ENCODE results near the gene ING3.
"Not testable (repeated sequence)": the region's sequence is repeated elsewhere in the genome, so short reads cannot be mapped to it uniquely, and the experiment has no call there.

Gene ING3

DNA sequence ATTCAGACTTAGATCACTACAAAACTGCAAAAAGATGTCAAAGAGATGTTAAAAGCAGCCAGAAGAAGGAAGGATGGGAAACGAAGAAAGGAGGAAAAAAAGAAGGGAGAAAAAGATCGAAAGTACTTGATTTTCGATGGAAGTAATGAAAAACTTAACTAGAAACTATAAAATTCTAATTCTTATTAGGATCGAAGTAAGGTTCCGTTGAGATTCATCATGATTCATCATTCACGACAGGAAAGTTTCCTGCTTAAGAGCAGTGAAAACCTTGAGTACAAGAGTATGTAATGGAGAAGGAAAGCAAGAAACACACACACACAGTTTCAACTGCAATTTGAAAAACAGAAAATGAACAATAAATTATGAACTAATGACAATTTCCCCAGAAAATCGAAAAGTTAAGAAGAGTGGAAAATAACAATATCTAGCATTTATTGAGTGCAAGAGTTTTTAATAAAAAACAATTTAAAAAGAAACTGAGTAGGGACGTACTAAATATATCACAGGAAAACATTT is 1.1 kb upstream of the ING3 start:
- DNase-seq = no peak
- intact Hi-C loops (cut with DNase I) = no loop called here

DNA sequence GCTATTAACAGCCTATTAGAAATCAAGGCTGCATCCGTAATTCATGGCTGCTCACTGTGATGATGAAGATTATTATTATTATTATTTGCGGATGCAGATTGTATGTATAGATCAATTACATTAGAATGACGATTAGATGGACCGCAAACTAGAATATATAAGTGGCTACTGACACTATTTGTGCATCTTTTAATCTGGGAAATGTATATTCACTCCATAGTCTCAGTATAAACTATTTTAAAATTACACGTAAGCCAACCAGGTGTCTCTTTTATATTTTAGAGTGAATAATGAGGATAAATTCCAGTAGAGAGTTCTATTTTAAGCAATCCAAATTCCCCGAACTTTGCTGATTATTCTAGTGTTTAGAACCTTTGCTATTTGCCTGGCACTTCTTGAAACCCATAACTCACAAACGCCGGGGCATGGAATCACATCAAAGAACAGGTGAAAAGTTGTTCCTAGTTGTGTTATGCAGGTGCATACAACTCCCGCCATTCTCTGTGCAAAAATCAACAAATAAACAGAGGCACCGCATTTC is 509 bp upstream of the ING3 start:
- intact Hi-C loops (cut with DNase I) = loop anchor here (5.0 kb wide), 1 partner anchor 93 kb away; the partner anchor contains the start of gene TSPAN12
- no peak for DNase-seq

DNA sequence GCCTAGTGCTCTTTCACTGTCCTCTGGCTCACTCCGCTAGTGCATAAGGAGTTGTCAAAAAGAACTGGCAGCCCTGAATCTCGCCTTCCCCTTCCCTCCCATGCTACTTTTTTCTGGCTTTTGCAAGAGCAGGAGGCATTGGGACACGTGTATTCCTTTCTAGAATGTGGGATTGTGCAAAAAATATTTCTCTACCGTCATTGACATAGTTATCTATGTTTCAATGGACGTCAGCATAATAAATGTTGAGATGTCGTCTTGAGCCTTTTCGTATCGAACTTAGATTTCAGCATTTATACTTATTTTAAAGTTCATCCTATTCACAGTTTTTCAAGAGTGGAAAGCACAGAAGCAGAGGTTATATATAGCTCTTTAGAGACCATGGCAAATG is 727 bp downstream of the ING3 start:
- intact Hi-C loops (cut with DNase I) = loop anchor here (5.0 kb wide), 1 partner anchor 94 kb away; the partner anchor contains the start of gene TSPAN12
- DNase-seq = no peak

DNA sequence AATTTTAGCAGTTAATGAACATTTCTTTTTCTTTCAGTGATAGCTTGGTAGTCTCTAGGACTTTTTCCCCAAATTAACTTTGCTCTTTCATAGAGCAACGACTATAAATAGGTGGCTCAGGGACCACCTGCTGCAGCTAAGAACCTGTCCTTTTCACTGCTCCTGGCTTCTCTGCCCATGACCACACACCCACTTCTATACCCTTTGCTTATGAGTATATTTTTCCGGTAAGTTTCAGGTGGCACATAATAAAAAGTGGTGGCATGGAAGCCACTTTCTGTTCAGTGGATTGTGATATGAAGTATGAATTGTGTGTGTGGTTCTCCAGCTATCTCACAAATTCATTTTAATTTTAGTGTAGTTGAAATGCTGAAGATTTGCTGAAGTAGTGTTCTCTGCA is 1.2 kb downstream of the ING3 start:
- intact Hi-C loops (cut with DNase I) = loop anchor here (5.0 kb wide), 1 partner anchor 95 kb away; the partner anchor contains the start of gene TSPAN12
- DNase-seq = no peak

DNA sequence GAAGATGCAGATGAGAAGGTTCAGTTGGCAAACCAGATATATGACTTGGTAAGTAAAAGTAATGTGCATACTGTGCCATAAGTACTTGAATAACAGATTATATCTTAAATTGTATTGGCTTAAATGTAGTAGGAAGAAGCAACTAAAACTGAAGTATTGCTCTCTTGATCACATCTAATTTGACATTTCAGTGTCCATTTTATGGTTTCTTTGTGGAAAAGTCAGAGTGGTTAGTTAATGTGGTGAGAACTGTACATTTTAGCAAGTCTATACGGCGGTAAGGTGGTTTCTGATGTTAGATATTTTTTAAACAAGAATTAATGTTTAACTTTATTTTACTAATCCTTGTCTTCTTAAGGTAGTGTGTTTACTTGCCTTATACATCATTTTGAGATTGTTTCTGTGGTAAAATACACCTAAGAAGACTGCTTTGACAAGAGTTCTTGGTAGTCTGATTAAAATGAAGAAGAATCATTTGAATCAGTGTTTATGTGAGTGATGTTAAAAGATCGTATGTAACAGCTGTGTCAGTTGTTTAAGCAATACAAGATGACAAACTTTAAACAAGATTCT is 5.1 kb downstream of the ING3 start:
- no peak for DNase-seq
- intact Hi-C loops (cut with DNase I) = no loop called here

DNA sequence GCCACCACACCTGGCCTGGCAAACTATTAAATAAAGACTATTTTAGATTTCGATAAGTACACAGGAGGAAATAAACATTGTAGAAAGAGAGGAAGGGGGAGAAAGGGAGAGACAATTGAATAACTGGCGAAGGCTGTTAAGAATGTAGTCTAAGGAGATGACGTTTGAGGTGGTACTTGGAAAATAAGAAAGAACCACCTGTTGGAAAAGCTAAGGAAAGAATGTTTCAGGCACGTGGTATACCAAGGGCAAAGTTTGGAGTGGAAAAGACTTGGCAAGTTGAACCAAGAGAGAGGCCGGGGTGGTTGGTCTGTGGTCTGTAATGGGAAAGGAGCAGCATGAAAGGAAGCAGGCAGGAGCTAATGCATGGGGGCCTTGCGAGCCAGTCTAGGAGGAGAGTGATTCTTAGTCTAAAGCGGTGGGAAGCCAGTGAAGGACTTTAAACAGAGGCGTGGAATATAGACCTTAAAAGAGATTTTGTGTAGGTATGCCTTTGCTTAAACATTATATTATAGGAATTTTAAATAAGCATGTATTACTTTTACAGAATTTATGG is 9.4 kb downstream of the ING3 start:
- DNase-seq = peak in 1 of 10 donors; percentile 36
- intact Hi-C loops (cut with DNase I) = no loop called here

DNA sequence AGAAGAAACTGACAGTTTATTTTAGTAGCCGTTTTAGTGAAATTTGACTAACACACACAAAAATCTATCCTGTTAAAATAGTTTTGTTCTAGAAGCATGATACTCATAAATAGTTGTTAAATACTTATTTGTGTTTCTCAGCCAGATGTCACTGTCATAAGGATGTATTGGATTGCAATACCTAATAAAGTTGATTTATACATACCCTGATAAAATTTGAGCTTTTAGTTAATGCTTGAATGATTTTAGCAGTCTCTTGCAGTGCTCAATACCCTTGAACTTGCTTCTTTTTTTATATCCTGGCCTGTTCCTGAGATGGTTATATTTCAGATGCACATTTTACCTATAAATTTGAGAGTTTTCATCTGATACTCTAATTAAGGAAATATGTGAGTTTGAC is 10.1 kb downstream of the ING3 start:
- intact Hi-C loops (cut with DNase I) = no loop called here
- DNase-seq = no peak

DNA sequence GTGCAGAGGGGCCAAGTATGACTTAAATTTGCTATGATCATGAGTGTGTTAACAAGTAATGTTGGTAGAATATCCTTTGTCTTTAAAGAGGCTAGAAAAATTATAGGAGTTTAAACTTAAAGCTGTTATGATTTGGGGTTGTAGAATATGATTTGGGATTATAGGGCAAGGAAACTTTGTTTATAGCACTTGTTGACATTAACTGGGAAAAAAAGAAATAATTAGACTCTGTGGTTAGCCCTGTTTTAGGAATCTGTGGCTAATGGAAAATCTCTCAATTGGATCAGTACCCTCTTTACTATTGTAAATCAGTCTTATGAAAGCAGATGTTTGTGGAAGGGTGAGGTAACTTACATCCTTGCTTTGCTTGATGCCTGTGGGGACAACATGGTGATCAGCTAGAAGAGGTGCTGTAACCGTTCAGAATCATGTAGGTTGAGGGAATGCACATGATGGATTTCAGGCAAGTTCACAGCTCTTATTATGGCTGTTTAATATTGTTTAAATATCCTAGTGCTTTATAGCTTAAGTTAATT is 11.1 kb downstream of the ING3 start:
- DNase-seq = no peak
- intact Hi-C loops (cut with DNase I) = no loop called here

DNA sequence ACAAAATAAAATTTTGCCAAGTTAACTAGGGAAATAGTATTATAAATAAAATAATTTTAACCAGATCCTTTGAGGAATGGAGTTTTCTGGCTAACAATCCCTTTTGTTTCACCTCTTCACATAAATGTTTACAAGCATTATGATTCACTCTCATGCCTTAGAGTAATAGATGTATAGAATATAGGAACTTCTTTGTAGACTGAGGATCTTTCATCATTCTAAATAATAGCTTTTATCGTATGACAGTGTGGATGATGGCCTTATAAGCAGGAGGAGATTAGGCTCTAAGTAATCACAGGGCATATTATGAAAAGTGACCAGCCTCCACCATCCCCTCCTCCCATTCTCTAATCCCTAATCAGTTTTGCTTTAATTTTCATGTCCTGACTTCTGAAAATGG is 13.5 kb downstream of the ING3 start:
- intact Hi-C loops (cut with DNase I) = no loop called here
- DNase-seq = no peak

DNA sequence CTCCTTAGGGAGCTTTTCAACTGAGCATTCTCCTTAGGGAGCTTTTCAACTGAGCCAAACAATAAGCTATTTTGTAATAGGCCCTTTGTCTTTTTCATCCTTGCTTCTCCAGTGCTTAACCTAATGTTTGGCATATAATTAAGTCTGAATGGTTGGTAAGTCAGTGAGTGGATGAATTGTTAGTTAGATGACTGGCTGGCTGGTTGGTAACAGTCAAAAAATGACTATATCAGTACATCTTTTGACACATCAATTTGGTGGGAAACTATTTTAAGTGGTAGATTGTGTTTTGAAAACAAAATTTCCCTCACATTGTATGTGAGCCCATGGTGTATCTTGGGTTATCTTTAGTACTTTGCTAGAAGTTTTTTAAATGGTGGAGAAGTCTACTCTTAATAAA is 16.4 kb downstream of the ING3 start:
- no peak for DNase-seq
- intact Hi-C loops (cut with DNase I) = no loop called here

DNA sequence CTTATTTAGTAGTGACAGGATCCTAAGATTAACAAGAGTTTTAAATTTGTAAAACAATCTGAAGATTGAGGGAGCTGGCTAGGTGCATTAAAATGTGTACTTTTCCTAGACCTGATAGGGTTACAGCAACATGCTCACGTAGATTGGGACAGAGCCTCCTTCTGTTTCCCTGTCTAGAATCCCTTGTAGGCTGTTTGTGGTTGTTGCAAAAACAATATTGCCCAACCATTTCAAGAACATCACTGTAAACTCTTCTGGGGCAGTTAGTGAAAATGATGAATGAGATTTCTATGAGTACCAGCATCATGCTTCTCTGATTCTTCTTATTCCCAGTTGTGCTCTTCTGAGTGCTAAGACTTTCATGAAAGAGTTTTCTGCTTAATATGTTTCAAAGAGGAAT is 23.3 kb downstream of the ING3 start:
- intact Hi-C loops (cut with DNase I) = no loop called here

DNA sequence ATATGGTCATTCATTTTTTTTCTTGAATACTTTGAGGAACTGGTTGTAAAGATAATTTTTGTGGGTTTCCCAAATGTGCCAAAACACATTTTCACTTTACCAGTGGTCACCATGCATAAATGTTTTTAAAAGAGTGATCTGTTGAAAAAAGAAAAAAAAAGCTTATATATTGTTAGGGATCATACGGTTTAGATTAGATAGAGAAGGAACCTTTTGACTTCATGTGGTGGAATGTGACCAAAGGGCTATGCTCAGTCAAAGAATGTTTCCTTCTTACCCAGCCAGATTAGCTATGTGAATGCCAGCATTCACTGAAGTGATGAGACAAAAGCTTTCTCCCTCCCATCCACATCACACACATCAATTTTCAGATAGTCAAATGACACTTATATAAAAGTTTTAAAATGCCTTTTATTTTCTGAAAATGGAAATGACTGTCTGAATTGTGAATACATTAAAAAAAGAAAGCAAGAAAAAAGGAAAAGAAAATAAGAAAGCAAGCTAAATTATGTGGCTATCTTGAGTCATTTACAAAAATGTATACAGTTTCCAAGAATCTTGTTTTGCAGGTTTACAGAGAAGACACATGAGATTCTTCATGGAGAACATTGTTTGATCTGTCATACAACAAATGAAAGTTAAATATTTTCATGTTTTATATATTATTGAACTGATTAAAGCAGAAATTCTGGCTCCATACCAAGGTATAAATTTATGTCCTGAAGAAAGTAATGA is 29.4 kb downstream of the ING3 start:
- no peak for DNase-seq
- intact Hi-C loops (cut with DNase I) = no loop called here

More for the DNA sequence above, 23.3 kb downstream of the ING3 start:
- DNase-seq = no peak

DNA sequence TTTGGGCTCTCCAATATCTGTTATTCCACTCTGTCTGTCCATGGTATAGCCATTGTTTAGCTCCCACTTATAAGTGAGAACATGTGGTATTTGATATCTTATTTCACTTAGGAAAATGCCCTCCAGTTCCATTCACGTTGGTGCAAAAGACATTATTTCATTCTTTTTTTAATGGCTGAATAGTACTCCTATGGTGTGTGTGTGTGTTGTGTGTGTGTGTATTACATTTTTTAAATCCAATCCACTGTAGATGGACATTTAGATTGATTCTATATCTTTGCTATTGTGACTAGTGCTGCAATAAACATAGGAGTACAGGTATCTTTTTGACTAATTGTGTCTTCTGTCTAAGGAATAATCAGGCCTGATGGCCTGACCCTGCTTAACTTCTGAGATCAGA is 30.5 kb downstream of the ING3 start:
- intact Hi-C loops (cut with DNase I) = no loop called here
- DNase-seq = no peak

DNA sequence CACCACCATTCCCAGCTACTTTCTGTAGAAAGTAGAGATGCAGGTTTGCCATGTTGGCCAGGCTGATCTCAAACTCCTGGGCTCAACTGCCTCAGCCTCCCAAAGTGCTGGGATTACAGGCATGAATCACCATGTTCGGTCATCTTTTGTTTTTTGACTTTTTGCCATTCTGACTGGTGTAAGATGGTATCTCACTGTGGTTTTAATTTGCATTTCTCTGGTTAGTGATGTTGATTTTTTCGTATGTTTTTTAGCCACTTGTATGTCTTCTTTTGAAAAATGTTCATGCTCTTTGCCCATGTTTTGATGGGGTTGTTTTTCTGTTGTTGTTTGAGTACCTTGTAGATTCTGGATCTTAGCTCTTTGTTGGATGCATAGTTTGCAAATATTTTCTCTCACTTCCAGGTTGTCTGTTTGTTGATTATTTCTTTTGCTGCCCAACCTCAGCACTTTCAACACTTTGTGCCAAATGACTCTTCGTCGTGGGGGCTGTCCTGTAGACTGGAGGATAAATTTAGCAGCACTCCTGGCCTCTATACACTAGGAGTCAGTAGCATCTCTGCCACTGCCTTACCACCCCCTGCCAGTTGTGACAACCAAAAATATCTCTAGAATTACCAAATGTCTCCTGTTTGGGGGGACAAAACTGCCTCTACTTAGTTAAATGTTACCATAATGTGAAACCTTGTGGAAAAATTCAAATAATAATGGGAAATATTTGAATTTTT is 31.5 kb downstream of the ING3 start:
- DNase-seq = no peak
- intact Hi-C loops (cut with DNase I) = no loop called here

DNA sequence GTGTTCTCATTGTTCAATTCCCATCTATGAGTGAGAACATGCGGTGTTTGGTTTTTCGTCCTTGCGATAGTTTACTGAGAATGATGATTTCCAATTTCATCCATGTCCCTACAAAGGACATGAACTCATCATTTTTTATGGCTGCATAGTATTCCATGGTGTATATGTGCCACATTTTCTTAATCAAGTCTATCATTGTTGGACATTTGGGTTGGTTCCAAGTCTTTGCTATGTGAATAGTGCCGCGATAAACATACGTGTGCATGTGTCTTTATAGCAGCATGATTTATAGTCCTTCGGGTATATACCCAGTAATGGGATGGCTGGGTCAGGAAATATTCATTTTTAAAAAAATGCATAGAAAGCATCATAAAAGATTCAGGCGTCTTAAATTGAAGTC is 33.0 kb downstream of the ING3 start:
- intact Hi-C loops (cut with DNase I) = not testable (repeated sequence)

DNA sequence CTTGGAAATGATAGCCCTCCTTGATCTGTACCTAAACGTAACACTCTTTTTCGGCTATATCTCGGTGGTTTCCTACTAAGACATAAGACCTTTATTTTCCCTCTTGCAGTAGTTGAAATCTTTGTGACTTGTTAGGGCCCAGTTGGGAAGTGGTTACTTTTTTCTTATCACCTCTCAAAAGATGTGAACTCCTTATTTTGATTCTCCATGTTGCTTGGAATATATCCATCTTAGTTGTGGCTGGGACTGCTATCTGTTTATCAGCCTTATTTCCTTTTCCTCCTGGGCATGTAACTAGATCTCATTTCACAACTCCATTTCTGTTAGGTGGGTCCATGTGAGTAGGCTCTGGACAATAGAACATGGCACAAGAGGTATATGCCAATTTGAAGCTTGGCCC is 33.8 kb downstream of the ING3 start:
- intact Hi-C loops (cut with DNase I) = no loop called here
- no peak for DNase-seq

More for the DNA sequence above, 33.0 kb downstream of the ING3 start:
- DNase-seq = not testable (repeated sequence)

DNA sequence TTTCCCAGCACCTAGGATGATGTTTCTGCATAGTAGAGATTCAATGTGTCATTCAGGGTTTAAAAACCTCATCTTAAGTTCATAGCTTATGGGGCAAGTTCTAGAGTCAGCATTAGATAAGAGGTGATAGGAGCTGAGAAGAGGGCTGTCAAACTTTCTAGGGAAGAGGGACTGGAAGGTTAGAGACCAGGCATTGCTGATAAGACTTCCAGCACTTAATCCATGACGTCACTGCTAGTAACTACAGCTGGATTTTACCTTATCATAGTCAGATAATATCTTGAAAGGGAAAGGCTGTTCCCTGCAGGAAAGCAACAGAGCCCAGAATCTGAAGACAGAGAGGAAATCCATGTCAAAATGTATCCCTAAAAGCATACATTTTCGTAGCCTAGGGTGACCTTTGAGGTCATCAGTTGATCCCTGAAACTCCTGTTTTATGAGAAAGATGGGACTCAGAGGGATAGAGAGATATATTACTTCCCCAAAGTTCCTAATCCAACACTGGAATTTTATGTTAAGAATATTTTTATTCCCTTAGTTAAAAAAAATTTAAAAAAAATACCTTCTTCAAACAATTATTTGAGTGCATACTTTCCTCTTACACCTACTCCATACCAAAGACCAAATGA is 34.7 kb downstream of the ING3 start:
- DNase-seq = no peak
- intact Hi-C loops (cut with DNase I) = no loop called here

DNA sequence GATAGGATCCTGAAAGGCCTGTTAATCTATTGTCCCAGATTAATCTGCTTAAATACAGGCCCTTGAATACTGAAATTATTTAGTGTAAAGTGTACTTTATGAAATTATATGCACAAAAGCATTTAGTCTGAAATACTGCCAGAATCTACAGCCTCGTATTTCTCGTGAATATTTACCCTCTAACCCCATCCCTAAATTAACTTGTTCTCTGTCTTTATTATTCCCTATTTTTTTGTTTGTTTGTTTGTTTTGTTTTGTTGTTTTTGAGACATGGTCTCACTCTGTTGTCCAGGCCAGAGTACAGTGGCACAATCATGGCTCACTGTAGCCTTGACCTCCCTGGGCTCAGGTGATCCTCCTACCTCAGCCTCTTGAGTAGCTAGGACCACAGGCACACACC is 35.3 kb downstream of the ING3 start:
- no peak for DNase-seq
- intact Hi-C loops (cut with DNase I) = loop anchor here (2.0 kb wide), 1 partner anchor 123 kb away; no protein-coding TSS in a partner anchor

DNA sequence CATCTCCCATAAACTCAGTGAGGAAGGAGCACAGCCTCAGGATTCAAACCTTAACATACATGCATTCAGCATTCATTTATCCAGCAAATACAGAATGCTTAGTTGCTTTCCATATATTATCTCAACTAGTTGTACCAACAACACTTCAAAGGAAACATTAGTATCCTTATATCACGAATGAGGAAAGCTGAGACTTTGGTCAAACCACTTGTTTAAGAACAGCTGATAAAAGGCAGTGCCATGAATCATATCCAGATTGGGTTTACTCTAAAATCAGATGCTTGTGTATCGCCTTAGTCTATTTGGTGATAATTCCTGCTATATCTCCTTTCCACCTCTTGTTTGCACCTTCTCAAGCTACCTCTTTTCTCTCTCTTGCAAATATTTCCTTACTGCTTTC is 36.1 kb downstream of the ING3 start:
- intact Hi-C loops (cut with DNase I) = loop anchor here (1.0 to 2.0 kb wide), 2 partner anchors 95 to 122 kb away; no protein-coding TSS in a partner anchor
- DNase-seq = no peak

DNA sequence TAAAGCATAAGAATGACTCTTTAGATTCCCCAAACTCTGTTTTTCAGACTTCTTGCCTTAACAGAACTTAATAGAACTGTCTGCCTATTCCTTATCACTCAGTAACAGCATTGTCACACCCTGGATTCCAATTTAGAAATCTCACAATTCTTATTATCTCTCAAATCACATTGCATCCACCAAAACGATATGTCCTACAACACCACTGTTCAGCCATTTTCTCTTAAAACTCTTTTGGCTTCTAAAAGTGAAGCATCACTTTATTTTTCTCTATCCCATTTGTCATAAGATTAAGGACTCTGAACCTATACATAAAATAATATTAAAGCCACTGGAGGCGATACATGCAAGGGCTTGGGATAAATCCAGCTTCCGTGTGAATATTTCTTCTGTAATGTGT is 36.7 kb downstream of the ING3 start:
- DNase-seq = no peak
- intact Hi-C loops (cut with DNase I) = loop anchor here (1.0 to 2.0 kb wide), 2 partner anchors 94 to 122 kb away; no protein-coding TSS in a partner anchor

Measured in posterior cingulate gyrus (tissue), 11 donors.